Measurements from ENCODE around the gene RNF34.

DNA sequence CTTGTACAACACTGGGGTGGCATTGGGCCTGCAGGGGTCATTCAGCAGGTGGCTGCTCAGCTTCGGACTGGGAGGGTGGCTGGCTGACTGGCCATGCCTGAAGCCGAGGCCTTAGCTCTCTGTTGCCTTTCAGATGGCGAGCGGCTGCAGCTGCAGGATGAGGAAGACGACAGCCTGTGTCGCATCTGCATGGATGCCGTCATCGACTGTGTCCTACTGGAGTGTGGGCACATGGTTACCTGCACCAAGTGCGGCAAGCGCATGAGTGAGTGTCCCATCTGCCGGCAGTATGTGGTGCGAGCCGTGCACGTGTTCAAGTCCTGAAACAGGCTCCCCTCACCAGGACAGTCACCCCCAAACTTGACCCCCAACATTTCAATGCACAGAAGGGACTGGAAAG is 23.3 kb downstream of the RNF34 start:
- TF ChIP-seq EP300 (IDR thresholded peaks at IDR 0.05), result no peak
- TF ChIP-seq, protein P1, sequence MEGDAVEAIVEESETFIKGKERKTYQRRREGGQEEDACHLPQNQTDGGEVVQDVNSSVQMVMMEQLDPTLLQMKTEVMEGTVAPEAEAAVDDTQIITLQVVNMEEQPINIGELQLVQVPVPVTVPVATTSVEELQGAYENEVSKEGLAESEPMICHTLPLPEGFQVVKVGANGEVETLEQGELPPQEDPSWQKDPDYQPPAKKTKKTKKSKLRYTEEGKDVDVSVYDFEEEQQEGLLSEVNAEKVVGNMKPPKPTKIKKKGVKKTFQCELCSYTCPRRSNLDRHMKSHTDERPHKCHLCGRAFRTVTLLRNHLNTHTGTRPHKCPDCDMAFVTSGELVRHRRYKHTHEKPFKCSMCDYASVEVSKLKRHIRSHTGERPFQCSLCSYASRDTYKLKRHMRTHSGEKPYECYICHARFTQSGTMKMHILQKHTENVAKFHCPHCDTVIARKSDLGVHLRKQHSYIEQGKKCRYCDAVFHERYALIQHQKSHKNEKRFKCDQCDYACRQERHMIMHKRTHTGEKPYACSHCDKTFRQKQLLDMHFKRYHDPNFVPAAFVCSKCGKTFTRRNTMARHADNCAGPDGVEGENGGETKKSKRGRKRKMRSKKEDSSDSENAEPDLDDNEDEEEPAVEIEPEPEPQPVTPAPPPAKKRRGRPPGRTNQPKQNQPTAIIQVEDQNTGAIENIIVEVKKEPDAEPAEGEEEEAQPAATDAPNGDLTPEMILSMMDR (IDR thresholded peaks at IDR 0.05), result no peak

Data from tibial nerve (tissue), 4 donors.